Measurements from ENCODE around the gene RAB8A. TPM values are rescaled to one million over a fixed set of nuclear protein-coding genes. Genes with fewer than 3 reads are reported as not detected.

RAB8A gene
- total and polyA plus RNA-seq, 8 donors: 64.9 to 102 (median 73.0) TPM

DNA sequence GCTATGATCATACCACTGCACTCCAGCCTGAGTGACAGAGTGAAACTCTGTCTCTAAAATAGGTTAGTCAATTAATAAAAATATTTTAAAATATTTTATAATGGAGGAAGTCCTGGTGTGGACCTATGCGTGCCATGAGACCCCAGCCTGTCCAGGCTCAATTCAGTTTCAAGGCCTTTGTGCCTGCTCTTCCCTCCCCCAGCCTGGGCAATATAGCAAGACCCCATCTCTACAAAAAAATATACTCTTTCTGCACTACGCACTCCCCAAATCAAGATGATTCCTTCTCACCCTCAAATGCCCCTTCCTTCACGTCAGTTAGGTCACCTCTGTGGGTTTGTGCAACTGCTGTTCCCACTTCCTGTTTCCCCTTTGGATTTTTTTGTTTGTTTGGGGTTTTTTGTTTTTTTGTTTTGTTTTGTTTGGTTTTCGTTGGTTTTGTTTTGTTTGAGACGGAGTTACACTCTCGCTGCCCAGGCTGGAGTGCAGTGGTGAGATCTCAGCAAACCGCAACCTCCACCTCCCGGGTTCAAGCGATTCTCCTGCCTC lies 30.4 kb downstream of the RAB8A start:
- H3K4me3 ChIP-seq: no peak overlapping the region
- TF ChIP-seq, protein P1, sequence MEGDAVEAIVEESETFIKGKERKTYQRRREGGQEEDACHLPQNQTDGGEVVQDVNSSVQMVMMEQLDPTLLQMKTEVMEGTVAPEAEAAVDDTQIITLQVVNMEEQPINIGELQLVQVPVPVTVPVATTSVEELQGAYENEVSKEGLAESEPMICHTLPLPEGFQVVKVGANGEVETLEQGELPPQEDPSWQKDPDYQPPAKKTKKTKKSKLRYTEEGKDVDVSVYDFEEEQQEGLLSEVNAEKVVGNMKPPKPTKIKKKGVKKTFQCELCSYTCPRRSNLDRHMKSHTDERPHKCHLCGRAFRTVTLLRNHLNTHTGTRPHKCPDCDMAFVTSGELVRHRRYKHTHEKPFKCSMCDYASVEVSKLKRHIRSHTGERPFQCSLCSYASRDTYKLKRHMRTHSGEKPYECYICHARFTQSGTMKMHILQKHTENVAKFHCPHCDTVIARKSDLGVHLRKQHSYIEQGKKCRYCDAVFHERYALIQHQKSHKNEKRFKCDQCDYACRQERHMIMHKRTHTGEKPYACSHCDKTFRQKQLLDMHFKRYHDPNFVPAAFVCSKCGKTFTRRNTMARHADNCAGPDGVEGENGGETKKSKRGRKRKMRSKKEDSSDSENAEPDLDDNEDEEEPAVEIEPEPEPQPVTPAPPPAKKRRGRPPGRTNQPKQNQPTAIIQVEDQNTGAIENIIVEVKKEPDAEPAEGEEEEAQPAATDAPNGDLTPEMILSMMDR (IDR thresholded peaks at IDR 0.05): no peak
- no peak for DNase-seq
- intact Hi-C loops (cut with DNase I): no loop called here
- peaks cover 0 to 74% of the 10 kb centered on the region in 2 donors for H3K4me1 ChIP-seq
- no peaks in the 10 kb centered on the region for H3K27me3 ChIP-seq
- H3K9me3 ChIP-seq: no peaks in the 10 kb centered on the region
- H3K36me3 ChIP-seq: no peaks in the 10 kb centered on the region
- no peak for ATAC-seq
- H3K27ac ChIP-seq: peak overlapping the region in 1 of 2 donors; percentile 80

DNA sequence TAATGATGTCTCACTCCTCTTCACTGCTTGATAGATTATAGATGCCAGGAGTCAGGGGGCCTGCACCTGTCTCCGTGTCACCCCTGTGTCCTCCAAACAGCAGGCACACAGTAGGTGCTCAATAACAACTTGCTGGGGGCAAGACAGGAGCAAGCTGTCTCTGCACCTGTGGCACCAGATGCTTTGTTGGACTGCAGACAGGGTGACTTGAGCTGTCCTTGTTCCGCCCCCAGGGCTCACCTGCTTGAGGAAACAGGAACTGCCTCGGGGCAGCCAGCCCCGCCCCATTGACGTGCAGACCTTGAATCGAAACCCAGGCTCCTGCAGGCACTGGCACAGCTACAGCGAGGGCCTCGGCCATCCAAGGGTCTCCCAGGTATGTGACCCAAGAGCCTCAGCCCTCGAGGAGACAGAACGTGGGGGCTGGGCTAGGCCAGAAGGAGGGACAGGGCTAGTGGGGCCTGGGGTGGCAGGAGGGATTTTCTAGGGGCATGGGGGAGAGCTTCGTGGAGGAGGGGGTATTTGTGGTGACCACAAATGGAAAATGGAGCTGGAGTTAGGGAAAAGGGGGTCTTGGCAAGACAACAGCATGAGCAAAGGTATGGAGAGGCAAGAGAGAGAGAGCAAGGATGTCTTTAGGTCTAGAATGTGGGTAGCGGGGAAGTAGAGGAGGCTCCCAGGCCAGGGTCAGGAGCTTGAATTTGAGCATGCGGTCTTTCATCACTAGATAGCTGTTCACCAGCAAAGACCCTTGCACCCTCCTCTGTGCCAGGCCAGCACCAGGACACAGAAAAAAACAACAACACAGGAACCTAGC lies 31.9 kb downstream of the RAB8A start, which contains the start of gene HSH2D:
TSS of gene HSH2D (plus strand) at position 287 of the 817 bp plus-strand sequence. CDS start 5,066 bp downstream, outside the sequence.
- Histone ChIP-seq H3K27me3 (no peaks in the 10 kb centered on the region), H3K4me3 (peak within 1 kb of the TSS; percentile 19 to 47), H3K36me3 (no peaks in the 10 kb centered on the region), H3K27ac (peak within 1 kb of the TSS in 1 of 2 donors; percentile 80), H3K4me1 (peaks cover 0 to 80% of the 10 kb centered on the region in 2 donors), H3K9me3 (no peaks in the 10 kb centered on the region)
- intact Hi-C loops (cut with DNase I): no loop called here
- peak in 3 of 4 donors; percentile 66 to 94 (median 90) for DNase-seq
- TF ChIP-seq, protein P1 (IDR thresholded peaks at IDR 0.05): no peak
- ATAC-seq: peak; percentile 98

- Histone ChIP-seq H3K9me3 (no peaks in the 10 kb centered on the region), H3K36me3 (peaks cover 0 to 5% of the 10 kb centered on the region in 2 donors), H3K27ac (peak overlapping the region in 1 of 2 donors; percentile 80), H3K27me3 (no peaks in the 10 kb centered on the region), H3K4me1 (peaks cover 0 to 86% of the 10 kb centered on the region in 2 donors), H3K4me3 (peak overlapping the region; percentile 19 to 47)
- peak; percentile 10 for ATAC-seq
- intact Hi-C loops (cut with DNase I): no loop called here
- TF ChIP-seq, protein P1 (IDR thresholded peaks at IDR 0.05): no peak
- DNase-seq: no peak
Measured at GRCh38 chr19:16144216-16144581, 32.5 kb downstream of the RAB8A start.

DNA sequence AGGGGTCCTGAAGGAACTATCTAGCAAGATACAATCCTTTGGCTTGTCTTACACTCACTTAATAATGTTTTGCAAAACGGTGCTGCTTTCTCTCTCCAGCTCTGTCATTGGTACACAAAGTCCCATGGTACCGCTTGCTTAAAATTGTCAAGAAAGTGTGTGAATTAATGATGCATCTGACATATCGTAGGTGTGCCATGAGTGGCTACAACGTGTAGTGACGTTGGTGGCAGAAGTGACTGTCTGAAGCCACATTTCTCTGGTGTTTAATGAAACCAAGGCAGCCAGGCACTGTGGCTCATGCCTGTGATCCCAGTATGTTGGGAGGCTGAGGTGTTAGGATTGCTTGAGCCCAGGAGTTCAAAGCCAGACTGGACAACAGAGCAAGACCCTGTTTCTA lies 34.4 kb downstream of the RAB8A start:
- Histone ChIP-seq H3K4me3 (no peak overlapping the region), H3K36me3 (peaks cover 0 to 9% of the 10 kb centered on the region in 2 donors), H3K27me3 (no peaks in the 10 kb centered on the region), H3K4me1 (peaks cover 0 to 89% of the 10 kb centered on the region in 2 donors), H3K27ac (peak overlapping the region in 1 of 2 donors; percentile 28), H3K9me3 (no peaks in the 10 kb centered on the region)
- intact Hi-C loops (cut with DNase I): no loop called here
- no peak for DNase-seq
- TF ChIP-seq, protein P1 (IDR thresholded peaks at IDR 0.05): no peak
- no peak for ATAC-seq
